IMR-90 (cell line): ENCODE results near the gene SLC30A10. TPM values are rescaled to one million over a fixed set of nuclear protein-coding genes. Genes with fewer than 3 reads are reported as not detected.

Source experiments
- ATAC-seq: fragments of 200-7000 bp; cut with Tn5 transposase; 2 replicates; pipeline ENCODE4 v1.9.1; 2020; ENCODE audit warnings: low read depth, mild to moderate bottlenecking, moderate library complexity
- BruUV-seq: library from RNA; stranded (reverse); fragments of 400-500 nt; replicated peaks from 2 replicates; lab custom pipeline; 2021; lab: Mats Ljungman, UMichigan
- CTCF ChIA-PET: fragments of 300-600 bp; formaldehyde crosslinking; extraction: SDS; loops from one replicate; lab custom pipeline; 2021; ENCODE audit warnings: antibody characterized with exemption; lab: Yijun Ruan, JAX
- POLR2A ChIA-PET: fragments of 300-600 bp; sonication (Branson Sonifier 250); formaldehyde crosslinking; loops from one replicate; lab custom pipeline; 2022; ENCODE audit warnings: antibody characterized with exemption; ENCODE audit not compliant: unreplicated experiment; lab: Charles Lee
- DNase-seq: peaks from one replicate; pipeline ENCODE4 v3.0.0; 2013
- H2AFZ ChIP-seq: replicated peaks from 2 replicates; pipeline ENCODE3; 2013; ENCODE audit warnings: low read length, mild to moderate bottlenecking; ENCODE audit not compliant: poor library complexity
- H2AK5ac ChIP-seq: 2 replicates; pipeline ENCODE4 v1.6.1; 2013; ENCODE audit warnings: low read depth, low read length, inconsistent platforms
- H2AK9ac ChIP-seq: replicated peaks from 2 replicates; pipeline ENCODE3; 2013; ENCODE audit warnings: mild to moderate bottlenecking, low read depth, low read length, moderate library complexity; ENCODE audit not compliant: poor library complexity
- H2BK120ac ChIP-seq: 2 replicates; pipeline ENCODE4 v1.6.1; 2013; ENCODE audit warnings: low read depth, low read length, inconsistent platforms
- H2BK15ac ChIP-seq: 3 replicates; pipeline ENCODE4 v1.6.1; 2013; ENCODE audit warnings: low read depth, low read length, inconsistent platforms
- H2BK20ac ChIP-seq: 2 replicates; pipeline ENCODE4 v1.6.1; 2013; ENCODE audit warnings: low read depth, mild to moderate bottlenecking, inconsistent platforms, low read length, moderate library complexity
- H2BK5ac ChIP-seq: 2 replicates; pipeline ENCODE4 v1.6.1; 2013; ENCODE audit warnings: mild to moderate bottlenecking, low read depth, low read length, inconsistent platforms; ENCODE audit not compliant: poor library complexity, severe bottlenecking
- H3K14ac ChIP-seq: replicated peaks from 2 replicates; pipeline ENCODE4 v1.6.1; 2013; ENCODE audit warnings: low read depth, low read length, inconsistent platforms
- H3K18ac ChIP-seq: 2 replicates; pipeline ENCODE4 v1.6.1; 2013; ENCODE audit warnings: low read depth, low read length, control low read depth
- H3K23ac ChIP-seq: 2 replicates; pipeline ENCODE4 v1.6.1; 2013; ENCODE audit warnings: low read depth, low read length, inconsistent platforms
- H3K27ac ChIP-seq: 2 replicates; pipeline ENCODE4 v1.5.1; 2013; ENCODE audit warnings: mild to moderate bottlenecking, control low read depth, low read length; ENCODE audit not compliant: insufficient read depth
- H3K27me3 ChIP-seq: 2 replicates; pipeline ENCODE4 v1.6.1; 2013; ENCODE audit warnings: low read length; ENCODE audit not compliant: control insufficient read depth, insufficient read depth
- H3K36me3 ChIP-seq: 2 replicates; pipeline ENCODE4 v1.6.1; 2013; ENCODE audit warnings: low read length, mixed read lengths; ENCODE audit not compliant: control insufficient read depth, insufficient read depth
- H3K4ac ChIP-seq: 2 replicates; pipeline ENCODE4 v1.6.1; 2013; ENCODE audit warnings: low read depth, low read length, inconsistent platforms
- H3K4me1 ChIP-seq: 2 replicates; pipeline ENCODE4 v1.6.1; 2013; ENCODE audit warnings: low read length, mixed read lengths; ENCODE audit not compliant: control insufficient read depth, insufficient read depth
- H3K4me2 ChIP-seq: 2 replicates; pipeline ENCODE4 v1.6.1; 2013; ENCODE audit warnings: low read depth, mild to moderate bottlenecking, control low read depth, low read length, moderate library complexity
- H3K4me3 ChIP-seq: 2 replicates; pipeline ENCODE4 v1.5.1; 2013; ENCODE audit warnings: low read depth, mild to moderate bottlenecking, control low read depth, low read length, moderate library complexity; ENCODE audit not compliant: insufficient read depth
- H3K56ac ChIP-seq: 2 replicates; pipeline ENCODE4 v1.6.1; 2013; ENCODE audit warnings: low read length, inconsistent platforms; ENCODE audit not compliant: insufficient read depth; ENCODE audit errors: extremely low read depth
- H3K79me1 ChIP-seq, 2 experiments: 2 replicates each; pipeline ENCODE4 v1.6.1; 2013; ENCODE audit warnings: low read length in 2 of 2, inconsistent platforms in 1 of 2, low read depth in 1 of 2
- H3K9ac ChIP-seq: 2 replicates; pipeline ENCODE4 v1.6.1; 2013; ENCODE audit warnings: low read depth, low read length, control low read depth
- H3K9me1 ChIP-seq: 2 replicates; pipeline ENCODE4 v1.6.1; 2013; ENCODE audit warnings: low read length, inconsistent platforms; ENCODE audit not compliant: insufficient read depth
- H3K9me3 ChIP-seq: 2 replicates; pipeline ENCODE4 v1.6.1; 2013; ENCODE audit warnings: low read length; ENCODE audit not compliant: control insufficient read depth, insufficient read depth
- H4K20me1 ChIP-seq: 2 replicates; pipeline ENCODE4 v1.6.1; 2013; ENCODE audit warnings: low read length, inconsistent platforms; ENCODE audit not compliant: insufficient read depth
- H4K5ac ChIP-seq: 2 replicates; pipeline ENCODE4 v1.6.1; 2013; ENCODE audit warnings: mild to moderate bottlenecking, low read depth, low read length, control low read depth
- H4K8ac ChIP-seq, 2 experiments: 2 replicates each; pipeline ENCODE4 v1.6.1; 2013; ENCODE audit warnings: low read depth in 2 of 2, low read length in 2 of 2, control low read depth in 1 of 2, inconsistent platforms in 1 of 2
- H4K91ac ChIP-seq: 2 replicates; pipeline ENCODE4 v1.6.1; 2013; ENCODE audit warnings: low read depth, low read length, inconsistent platforms; ENCODE audit not compliant: insufficient read depth
- BHLHE40 ChIP-seq: fragments of 150-350 bp; IDR thresholded peaks from 2 replicates; pipeline ENCODE4 v1.6.1; 2016; ENCODE audit warnings: mild to moderate bottlenecking, low read depth, low read length
- CEBPB ChIP-seq: IDR thresholded peaks from 2 replicates; pipeline ENCODE4 v1.6.1; 2012; ENCODE audit warnings: low read depth, low read length, improper control_type of control experiment
- CHD1 ChIP-seq: IDR thresholded peaks from 2 replicates; pipeline ENCODE4 v1.6.1; 2012; ENCODE audit warnings: low read depth, low read length, improper control_type of control experiment
- CTCF ChIP-seq: conservative IDR thresholded peaks from 2 replicates; pipeline ENCODE4 v1.5.1; 2012; ENCODE audit warnings: mild to moderate bottlenecking, low read depth, low read length, improper control_type of control experiment
- ELK1 ChIP-seq: fragments of 150-350 bp; IDR thresholded peaks from 2 replicates; pipeline ENCODE4 v1.6.1; 2016; ENCODE audit warnings: low read depth, mild to moderate bottlenecking, low read length, moderate library complexity, borderline replicate concordance
- MAFK ChIP-seq: IDR thresholded peaks from 2 replicates; pipeline ENCODE4 v1.6.1; 2012; ENCODE audit warnings: low read depth, low read length, improper control_type of control experiment
- MAZ ChIP-seq: IDR thresholded peaks from 2 replicates; pipeline ENCODE4 v1.6.1; 2012; ENCODE audit warnings: low read depth, mild to moderate bottlenecking, low read length, improper control_type of control experiment, moderate library complexity, borderline replicate concordance
- MXI1 ChIP-seq: IDR thresholded peaks from 2 replicates; pipeline ENCODE4 v1.6.1; 2012; ENCODE audit warnings: low read depth, mild to moderate bottlenecking, low read length, moderate library complexity, borderline replicate concordance
- NFE2L2 ChIP-seq: fragments of 150-350 bp; IDR thresholded peaks from 2 replicates; pipeline ENCODE4 v1.6.1; 2016; ENCODE audit warnings: low read depth, mild to moderate bottlenecking, low read length
- POLR2A ChIP-seq: IDR thresholded peaks from 2 replicates; pipeline ENCODE4 v1.6.1; 2012; ENCODE audit warnings: mild to moderate bottlenecking, low read depth, low read length
- RAD21 ChIP-seq: IDR thresholded peaks from 2 replicates; pipeline ENCODE4 v1.6.1; 2012; ENCODE audit warnings: low read length, improper control_type of control experiment
- RCOR1 ChIP-seq: IDR thresholded peaks from 2 replicates; pipeline ENCODE4 v1.6.1; 2012; ENCODE audit warnings: mild to moderate bottlenecking, low read length, improper control_type of control experiment; ENCODE audit not compliant: insufficient replicate concordance
- RFX5 ChIP-seq: IDR thresholded peaks from 2 replicates; pipeline ENCODE4 v1.8.0; 2012; ENCODE audit warnings: low read depth, mild to moderate bottlenecking, low read length, moderate library complexity
- SMC3 ChIP-seq: fragments of 150-350 bp; IDR thresholded peaks from 2 replicates; pipeline ENCODE4 v1.6.1; 2016; ENCODE audit warnings: low read depth, mild to moderate bottlenecking, antibody characterized with exemption, low read length, moderate library complexity
- USF2 ChIP-seq: fragments of 150-350 bp; IDR thresholded peaks from 2 replicates; pipeline ENCODE4 v1.6.1; 2017; ENCODE audit warnings: mild to moderate bottlenecking, antibody characterized with exemption, low read length, low read depth
- WGBS, 2 experiments: methylation state at CpG; one replicate each; pipeline versions ENCODE4 v1.1.5 to v1.1.7; 2013; ENCODE audit warnings: missing lambda C conversion rate in 2 of 2; ENCODE audit not compliant: insufficient read length in 1 of 2; ENCODE audit errors: extremely low coverage in 2 of 2; 5-methylcytosine and 5-hydroxymethylcytosine counted together
- dilution Hi-C: fragments of 300-500 bp; cut with HindIII; formaldehyde crosslinking; loops from one replicate; pipeline ENCODE4 v1.14.3; 2018; ENCODE audit warnings: low sequenced_read_pairs; ENCODE audit not compliant: unreplicated experiment
- in situ Hi-C: fragments of 300-500 bp; cut with MboI; formaldehyde crosslinking; loops from 3 replicates; pipeline ENCODE4 v1.14.3; 2019; ENCODE audit warnings: low sequenced_read_pairs, inconsistent platforms, mixed read lengths
- intact Hi-C: fragments of 100-400 bp; cut with micrococcal nuclease; formaldehyde crosslinking; loops from 2 replicates; pipeline ENCODE4 v1.10.0; 2022
- polyA plus RNA-seq, 3 experiments: library from polyadenylated mRNA; depleted of rRNA; stranded (reverse); fragments of >200 nt; gene quantifications; 2 replicates each; pipeline ENCODE4 v1.2.3, GENCODE V29; 2012; ENCODE audit warnings: low replicate concordance in 1 of 3
- total RNA-seq: library from RNA; depleted of rRNA; stranded (reverse); fragments of >200 nt; gene quantifications from 2 replicates; pipeline ENCODE4 v1.2.3, GENCODE V29; 2012

The SLC30A10 gene
- total and polyA plus RNA-seq, 2 of the 4 experiments (the other 2 are of a cell fraction) = not detected

- Histone ChIP-seq H3K4me1 (no peaks in the 10 kb centered on the region), H3K23ac (no peak overlapping the region), H3K36me3 (no peaks in the 10 kb centered on the region), H3K4me3 (no peak overlapping the region), H3K56ac (no peak overlapping the region), H3K14ac (no peak overlapping the region), H4K20me1 (no peaks in the 10 kb centered on the region), H3K9me1 (no peaks in the 10 kb centered on the region), H2AK5ac (no peak overlapping the region), H3K27me3 (no peaks in the 10 kb centered on the region), H2AFZ (no peak overlapping the region), H4K91ac (no peak overlapping the region), H4K8ac (no peak overlapping the region), H3K4me2 (no peak overlapping the region), H3K79me1 (no peaks in the 10 kb centered on the region), H4K5ac (no peak overlapping the region), H2BK5ac (no peak overlapping the region), H2BK20ac (no peak overlapping the region), H3K9ac (no peak overlapping the region), H3K18ac (no peak overlapping the region), H2AK9ac (no peak overlapping the region), H2BK120ac (no peak overlapping the region), H3K27ac (no peak overlapping the region), H2BK15ac (no peak overlapping the region), H3K4ac (no peak overlapping the region), H3K9me3 (no peaks in the 10 kb centered on the region)
- intact Hi-C loops (no loop called here), dilution Hi-C loops (no loop called here), in situ Hi-C loops (no loop called here)
- BruUV-seq = no TSS peak
- CTCF ChIA-PET = no interaction called here
- POLR2A ChIA-PET = no interaction called here
- no CpG with 5 or more reads among the region's 4 CpGs for WGBS, 2 experiments
- no peak for ATAC-seq
- no peak for DNase-seq
- TF ChIP-seq NFE2L2 (no peak), RCOR1 (no peak), RFX5 (no peak), ELK1 (no peak), MAFK (no peak), CHD1 (no peak), BHLHE40 (no peak), CEBPB (no peak), RAD21 (no peak), MAZ (no peak), USF2 (no peak), POLR2A (no peak), MXI1 (no peak), CTCF (no peak), SMC3 (no peak)
These were observed 22.8 kb downstream of the SLC30A10 start for GRCh38 chr1:219905524-219905923.
